ENCODE data around the gene TCF7. TPM values are rescaled to one million over a fixed set of nuclear protein-coding genes. Genes with fewer than 3 reads are reported as not detected.
A peak's percentile ranks its signal among the peaks of the same experiment; 100 is the strongest.

Gene TCF7
- total RNA-seq, 1 experiment from 2014 or later: 36.5 TPM

GRCh38 chr5:134183481-134183880 lies 69.0 kb downstream of the TCF7 start:
- POLR2A ChIA-PET: no interaction called here
- no peak for TF ChIP-seq CTCF (IDR thresholded peaks at IDR 0.05; ENCODE audit: insufficient read depth in 1 of 2, low read depth in 1 of 2, low read length in 1 of 2, severe bottlenecking in 1 of 2, unreplicated experiment in 1 of 2)
- Histone ChIP-seq H3K27me3 (replicated peaks; ENCODE audit: control insufficient read depth, insufficient read depth, low read length) (no peaks in the 10 kb centered on the region), H3K4me1 (peaks cover 8% of the 10 kb centered on the region; the same call in 1 of the 2 replicates), H3K36me3 (ENCODE audit: control insufficient read depth, insufficient read depth, low read length) (no peaks in the 10 kb centered on the region), H3K4me3 (ENCODE audit: low read depth, low read length) (no peak overlapping the region), H3K9me3 (no peaks in the 10 kb centered on the region)
- H3K27ac Mint-ChIP-seq (ENCODE audit: unreplicated experiment): no peak overlapping the region
- no peak overlapping the region for H3K4me3 Mint-ChIP-seq (ENCODE audit: unreplicated experiment)
- no peaks in the 10 kb centered on the region for H3K27me3 Mint-ChIP-seq (ENCODE audit: insufficient read depth, unreplicated experiment)
- intact Hi-C loops (cut with micrococcal nuclease; ENCODE audit: unreplicated experiment): no loop called here
- CTCF ChIA-PET: interaction anchor here (2.0 kb wide), 1 partner anchor 106 kb away, joined by 18 read pairs; no protein-coding TSS in a partner anchor
- no TSS peak for BruUV-seq (replicated peaks)
- no peaks in the 10 kb centered on the region for H3K4me1 Mint-ChIP-seq (ENCODE audit: low read depth, unreplicated experiment)
- no peaks in the 10 kb centered on the region for H3K9me3 Mint-ChIP-seq (ENCODE audit: unreplicated experiment)
- H3K36me3 Mint-ChIP-seq (ENCODE audit: insufficient read depth, unreplicated experiment): peaks cover 16% of the 10 kb centered on the region
- DNase-seq: no peak

- peak; percentile 90 to 94 for TF ChIP-seq CTCF (IDR thresholded peaks at IDR 0.05; ENCODE audit: insufficient read depth in 1 of 2, low read depth in 1 of 2, low read length in 1 of 2, severe bottlenecking in 1 of 2, unreplicated experiment in 1 of 2)
- peaks cover 8% of the 10 kb centered on the region; the same call in 1 of the 2 replicates for H3K4me1 ChIP-seq
- Mint-ChIP-seq H3K4me3 (ENCODE audit: unreplicated experiment) (no peak overlapping the region), H3K27me3 (ENCODE audit: insufficient read depth, unreplicated experiment) (no peaks in the 10 kb centered on the region), H3K27ac (ENCODE audit: unreplicated experiment) (no peak overlapping the region), H3K9me3 (ENCODE audit: unreplicated experiment) (no peaks in the 10 kb centered on the region), H3K36me3 (ENCODE audit: insufficient read depth, unreplicated experiment) (peaks cover 16% of the 10 kb centered on the region), H3K4me1 (ENCODE audit: low read depth, unreplicated experiment) (no peaks in the 10 kb centered on the region)
- H3K27me3 ChIP-seq (replicated peaks; ENCODE audit: control insufficient read depth, insufficient read depth, low read length): no peaks in the 10 kb centered on the region
- intact Hi-C loops (cut with micrococcal nuclease; ENCODE audit: unreplicated experiment): loop anchor here (1.0 to 2.0 kb wide), 2 partner anchors 42 to 105 kb away; partner anchors contain the start of gene PPP2CA
- H3K36me3 ChIP-seq (ENCODE audit: control insufficient read depth, insufficient read depth, low read length): no peaks in the 10 kb centered on the region
- H3K4me3 ChIP-seq (ENCODE audit: low read depth, low read length): no peak overlapping the region
- peak; percentile 80 to 83 for DNase-seq
- H3K9me3 ChIP-seq: no peaks in the 10 kb centered on the region
- ChIA-PET CTCF (interaction anchor here (1.9 kb wide), 1 partner anchor 105 kb away, joined by 4 read pairs; no protein-coding TSS in a partner anchor), POLR2A (interaction anchor here (0.6 kb wide), 1 partner anchor 183 kb away, joined by 12 read pairs; no protein-coding TSS in a partner anchor)
- BruUV-seq (replicated peaks): no TSS peak
Measured at GRCh38 chr5:134184155-134185135, 70.0 kb downstream of the TCF7 start.

GRCh38 chr5:134188092-134188491 lies 73.6 kb downstream of the TCF7 start:
- H3K4me3 ChIP-seq (ENCODE audit: low read depth, low read length): no peak overlapping the region
- H3K4me3 Mint-ChIP-seq (ENCODE audit: unreplicated experiment): no peak overlapping the region

More at GRCh38 chr5:134188092-134188491, 73.6 kb downstream of the TCF7 start:
- no peaks in the 10 kb centered on the region for H3K4me1 Mint-ChIP-seq (ENCODE audit: low read depth, unreplicated experiment)
- H3K36me3 Mint-ChIP-seq (ENCODE audit: insufficient read depth, unreplicated experiment): peaks cover 43% of the 10 kb centered on the region
- Histone ChIP-seq H3K36me3 (ENCODE audit: control insufficient read depth, insufficient read depth, low read length) (no peaks in the 10 kb centered on the region; the same call in 1 of the 2 replicates), H3K4me1 (peaks cover 8% of the 10 kb centered on the region; the same call in 1 of the 2 replicates), H3K27me3 (replicated peaks; ENCODE audit: control insufficient read depth, insufficient read depth, low read length) (no peaks in the 10 kb centered on the region), H3K9me3 (no peaks in the 10 kb centered on the region)
- DNase-seq: no peak
- TF ChIP-seq CTCF (IDR thresholded peaks at IDR 0.05; ENCODE audit: insufficient read depth in 1 of 2, low read depth in 1 of 2, low read length in 1 of 2, severe bottlenecking in 1 of 2, unreplicated experiment in 1 of 2): no peak
- H3K27me3 Mint-ChIP-seq (ENCODE audit: insufficient read depth, unreplicated experiment): no peaks in the 10 kb centered on the region
- no TSS peak for BruUV-seq (replicated peaks)
- ChIA-PET POLR2A (no interaction called here), CTCF (no interaction called here)
- no peaks in the 10 kb centered on the region for H3K9me3 Mint-ChIP-seq (ENCODE audit: unreplicated experiment)
- intact Hi-C loops (cut with micrococcal nuclease; ENCODE audit: unreplicated experiment): no loop called here
- H3K27ac Mint-ChIP-seq (ENCODE audit: unreplicated experiment): peak overlapping the region; percentile 42

Measured in Caco-2 (cell line).